Neural progenitor cell (in vitro differentiated cells): ENCODE results near the gene SRSF4. TPM values are rescaled to one million over a fixed set of nuclear protein-coding genes. Genes with fewer than 3 reads are reported as not detected.

ENCODE experiments used
- DNase-seq: peaks from one replicate; pipeline ENCODE4 v3.0.0-alpha.2; 2016; ENCODE audit warnings: low spot score
- H2AFZ ChIP-seq: fragments of 200-600 bp; sonication (generic); replicated peaks from 2 replicates; pipeline ENCODE4 v1.6.1; 2016; ENCODE audit warnings: antibody characterized with exemption
- H3F3A ChIP-seq: fragments of 200-600 bp; sonication (generic); 2 replicates; pipeline ENCODE4 v1.6.1; 2016; ENCODE audit warnings: antibody characterized with exemption, low read depth
- H3K27ac ChIP-seq: fragments of 200-600 bp; sonication (generic); 2 replicates; pipeline ENCODE4 v1.5.1; 2016; ENCODE audit warnings: mild to moderate bottlenecking
- H3K27me3 ChIP-seq: fragments of 200-600 bp; sonication (generic); 2 replicates; pipeline ENCODE4 v1.6.1; 2016; ENCODE audit warnings: mild to moderate bottlenecking, moderate library complexity
- H3K36me3 ChIP-seq: fragments of 200-600 bp; sonication (generic); 2 replicates; pipeline ENCODE4 v1.5.1; 2016
- H3K4me1 ChIP-seq: fragments of 200-600 bp; sonication (generic); 2 replicates; pipeline ENCODE4 v1.6.1; 2016; ENCODE audit warnings: mixed run types
- H3K4me2 ChIP-seq: fragments of 200-600 bp; sonication (generic); 2 replicates; pipeline ENCODE4 v1.6.1; 2016
- H3K4me3 ChIP-seq: fragments of 200-600 bp; sonication (generic); 2 replicates; pipeline ENCODE4 v1.5.1; 2016
- H3K79me2 ChIP-seq: fragments of 200-600 bp; sonication (generic); 2 replicates; pipeline ENCODE4 v1.6.1; 2016; ENCODE audit warnings: low read depth
- H3K9ac ChIP-seq: fragments of 200-600 bp; sonication (generic); 2 replicates; pipeline ENCODE4 v1.6.1; 2016
- H3K9me3 ChIP-seq: fragments of 200-600 bp; sonication (generic); 2 replicates; pipeline ENCODE4 v1.5.1; 2016; ENCODE audit warnings: low read depth
- H4K20me1 ChIP-seq: fragments of 200-600 bp; sonication (generic); 2 replicates; pipeline ENCODE4 v1.6.1; 2016; ENCODE audit warnings: low read depth
- H3K27ac Mint-ChIP-seq: 3 replicates; pipeline ENCODE4 v1.8.0; 2021; ENCODE audit warnings: mixed read lengths
- H3K27me3 Mint-ChIP-seq: 2 replicates; pipeline ENCODE4 v1.8.0; 2022; ENCODE audit warnings: low read depth, mild to moderate bottlenecking, inconsistent platforms, moderate library complexity, mixed read lengths; ENCODE audit not compliant: insufficient read depth
- H3K36me3 Mint-ChIP-seq: 3 replicates; pipeline ENCODE4 v1.8.0; 2021; ENCODE audit warnings: mixed read lengths
- H3K4me1 Mint-ChIP-seq: 3 replicates; pipeline ENCODE4 v1.8.0; 2021; ENCODE audit warnings: mixed read lengths
- H3K4me3 Mint-ChIP-seq: 3 replicates; pipeline ENCODE4 v1.8.0; 2021; ENCODE audit warnings: mild to moderate bottlenecking, moderate library complexity, mixed read lengths
- H3K9me3 Mint-ChIP-seq: 3 replicates; pipeline ENCODE4 v1.8.0; 2020; ENCODE audit warnings: mixed read lengths
- EZH2 ChIP-seq: fragments of 200-600 bp; sonication (generic); IDR thresholded peaks from 2 replicates; pipeline ENCODE4 v1.6.1; 2017; ENCODE audit warnings: antibody characterized with exemption, mild to moderate bottlenecking, moderate library complexity
- EZH2phosphoT487 ChIP-seq: fragments of 200-600 bp; sonication (generic); IDR thresholded peaks from 2 replicates; pipeline ENCODE4 v1.6.1; 2017; ENCODE audit warnings: antibody characterized with exemption
- total RNA-seq: library from RNA; depleted of rRNA; stranded (reverse); fragments of >200 nt; gene quantifications from 2 replicates; pipeline ENCODE4 v1.2.3, GENCODE V29; 2015; ENCODE audit warnings: low replicate concordance
- TF ChIP-seq, protein P1 (sequence below): fragments of 200-600 bp; sonication (generic); IDR thresholded peaks from 2 replicates; pipeline ENCODE4 v1.5.1; 2017; ENCODE audit warnings: antibody characterized with exemption, mild to moderate bottlenecking

Gene SRSF4
- total RNA-seq, 1 donor from 2014 or later = 73.2 TPM

- Mint-ChIP-seq H3K27ac (no peak overlapping the region), H3K27me3 (no peaks in the 10 kb centered on the region), H3K4me3 (no peak overlapping the region), H3K9me3 (no peaks in the 10 kb centered on the region), H3K36me3 (peaks cover 15% of the 10 kb centered on the region), H3K4me1 (no peaks in the 10 kb centered on the region)
- no peaks in the 10 kb centered on the region for H3K9me3 ChIP-seq
- H3K36me3 ChIP-seq = no peaks in the 10 kb centered on the region
- H3K27ac ChIP-seq = no peak overlapping the region
- H3K9ac ChIP-seq = no peak overlapping the region
- no peak for DNase-seq
- no peak overlapping the region for H3K4me3 ChIP-seq
- no peak overlapping the region for H3K4me2 ChIP-seq
- no peaks in the 10 kb centered on the region for H3F3A ChIP-seq
- no peak overlapping the region for H2AFZ ChIP-seq
- H4K20me1 ChIP-seq = no peaks in the 10 kb centered on the region
- H3K79me2 ChIP-seq = no peaks in the 10 kb centered on the region
- no peaks in the 10 kb centered on the region for H3K27me3 ChIP-seq
- no peaks in the 10 kb centered on the region for H3K4me1 ChIP-seq
- TF ChIP-seq EZH2 = no peak
- TF ChIP-seq EZH2phosphoT487 = no peak
- TF ChIP-seq, protein P1, sequence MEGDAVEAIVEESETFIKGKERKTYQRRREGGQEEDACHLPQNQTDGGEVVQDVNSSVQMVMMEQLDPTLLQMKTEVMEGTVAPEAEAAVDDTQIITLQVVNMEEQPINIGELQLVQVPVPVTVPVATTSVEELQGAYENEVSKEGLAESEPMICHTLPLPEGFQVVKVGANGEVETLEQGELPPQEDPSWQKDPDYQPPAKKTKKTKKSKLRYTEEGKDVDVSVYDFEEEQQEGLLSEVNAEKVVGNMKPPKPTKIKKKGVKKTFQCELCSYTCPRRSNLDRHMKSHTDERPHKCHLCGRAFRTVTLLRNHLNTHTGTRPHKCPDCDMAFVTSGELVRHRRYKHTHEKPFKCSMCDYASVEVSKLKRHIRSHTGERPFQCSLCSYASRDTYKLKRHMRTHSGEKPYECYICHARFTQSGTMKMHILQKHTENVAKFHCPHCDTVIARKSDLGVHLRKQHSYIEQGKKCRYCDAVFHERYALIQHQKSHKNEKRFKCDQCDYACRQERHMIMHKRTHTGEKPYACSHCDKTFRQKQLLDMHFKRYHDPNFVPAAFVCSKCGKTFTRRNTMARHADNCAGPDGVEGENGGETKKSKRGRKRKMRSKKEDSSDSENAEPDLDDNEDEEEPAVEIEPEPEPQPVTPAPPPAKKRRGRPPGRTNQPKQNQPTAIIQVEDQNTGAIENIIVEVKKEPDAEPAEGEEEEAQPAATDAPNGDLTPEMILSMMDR = no peak
These were observed 28.8 kb upstream of the SRSF4 start for GRCh38 chr1:29210278-29211085.

DNA sequence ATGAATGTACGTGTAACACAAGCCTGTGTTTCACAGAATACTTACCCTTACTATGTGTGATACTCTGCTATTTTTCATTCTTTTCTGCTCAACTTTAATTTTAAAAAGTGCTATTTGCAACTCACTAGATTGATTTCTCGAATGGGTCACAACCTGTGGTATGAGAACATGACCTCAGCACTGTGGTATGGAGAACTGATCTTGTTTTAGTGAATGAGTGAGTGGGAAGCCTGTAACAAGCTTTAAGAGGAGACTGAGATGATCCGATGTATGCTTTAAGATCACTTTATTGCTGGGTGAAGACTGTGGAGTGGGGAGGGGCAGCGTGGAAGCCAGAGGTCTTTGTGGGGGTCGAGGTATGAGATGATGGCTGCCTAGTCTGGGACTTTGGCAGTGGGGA, 27.5 kb upstream of the SRSF4 start:
- H3K79me2 ChIP-seq = no peaks in the 10 kb centered on the region
- H3K4me2 ChIP-seq = no peak overlapping the region
- no peaks in the 10 kb centered on the region for H4K20me1 ChIP-seq
- H3K9ac ChIP-seq = no peak overlapping the region
- no peak overlapping the region for H3K4me3 ChIP-seq
- no peak overlapping the region for H2AFZ ChIP-seq
- no peaks in the 10 kb centered on the region for H3K9me3 Mint-ChIP-seq
- no peak for TF ChIP-seq EZH2
- no peaks in the 10 kb centered on the region for H3K4me1 Mint-ChIP-seq
- H3K27me3 Mint-ChIP-seq = no peaks in the 10 kb centered on the region
- DNase-seq = no peak
- peak overlapping the region; percentile 0 for H3K27ac Mint-ChIP-seq
- H3K36me3 Mint-ChIP-seq = peaks cover 9% of the 10 kb centered on the region
- H3K9me3 ChIP-seq = no peaks in the 10 kb centered on the region
- H3F3A ChIP-seq = no peaks in the 10 kb centered on the region
- no peak overlapping the region for H3K4me3 Mint-ChIP-seq
- no peak overlapping the region for H3K27ac ChIP-seq
- no peaks in the 10 kb centered on the region for H3K4me1 ChIP-seq
- no peaks in the 10 kb centered on the region for H3K36me3 ChIP-seq
- H3K27me3 ChIP-seq = no peaks in the 10 kb centered on the region

DNA sequence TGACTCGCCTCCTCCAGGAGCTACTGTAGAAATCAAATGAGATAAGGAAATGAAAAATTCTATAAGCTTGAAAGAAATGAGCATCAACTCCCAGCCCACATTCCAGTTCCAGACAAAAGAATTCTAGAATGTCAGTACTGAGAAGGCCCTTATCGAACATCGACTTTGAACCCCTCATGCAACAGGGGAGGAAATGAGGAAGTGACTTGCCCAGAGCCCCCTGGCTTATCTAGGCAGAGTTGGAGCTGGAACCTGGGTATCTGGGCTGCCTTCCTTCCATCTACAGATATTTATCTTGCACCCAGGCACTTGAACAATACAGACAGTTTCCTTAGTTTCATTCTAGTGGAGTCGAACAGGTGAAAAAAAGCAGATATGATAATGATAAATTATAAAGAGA, 26.7 kb upstream of the SRSF4 start:
- no peaks in the 10 kb centered on the region for H3K9me3 Mint-ChIP-seq
- H3K79me2 ChIP-seq = no peaks in the 10 kb centered on the region
- no peak overlapping the region for H3K27ac Mint-ChIP-seq
- no peaks in the 10 kb centered on the region for H3K9me3 ChIP-seq
- H3K4me3 Mint-ChIP-seq = no peak overlapping the region
- H3K4me2 ChIP-seq = no peak overlapping the region
- no peaks in the 10 kb centered on the region for H3K4me1 Mint-ChIP-seq
- H3K27me3 ChIP-seq = no peaks in the 10 kb centered on the region
- H3K4me1 ChIP-seq = no peaks in the 10 kb centered on the region
- H3K9ac ChIP-seq = no peak overlapping the region
- TF ChIP-seq EZH2 = no peak
- TF ChIP-seq EZH2phosphoT487 = no peak
- TF ChIP-seq, protein P1 = no peak
- no peaks in the 10 kb centered on the region for H3F3A ChIP-seq
- no peaks in the 10 kb centered on the region for H3K36me3 ChIP-seq
- peaks cover 1% of the 10 kb centered on the region for H4K20me1 ChIP-seq
- no peak for DNase-seq
- H3K4me3 ChIP-seq = no peak overlapping the region
- peaks cover 9% of the 10 kb centered on the region for H3K36me3 Mint-ChIP-seq
- H2AFZ ChIP-seq = no peak overlapping the region
- no peak overlapping the region for H3K27ac ChIP-seq
- H3K27me3 Mint-ChIP-seq = no peaks in the 10 kb centered on the region
